ENCODE measurements around the gene EPHA4.

Gene EPHA4

GRCh38 chr2:221572219-221572820, at the start of gene EPHA4:
Gene EPHA4, minus strand, starts transcription at chr2:221572304. Its CDS starts 56 bp downstream, at chr2:221572248.
- peak; percentile 71 to 72 for DNase-seq (ENCODE audit: low read depth in 2 of 2)

GRCh38 chr2:221618007-221618406, 45.9 kb upstream of the EPHA4 start:
- DNase-seq (ENCODE audit: low read depth in 2 of 2): no peak

- no peak for DNase-seq (ENCODE audit: low read depth in 2 of 2)
Observed at GRCh38 chr2:221616561-221616960, 44.5 kb upstream of the EPHA4 start.

- DNase-seq (ENCODE audit: low read depth in 2 of 2): no peak
Observed at GRCh38 chr2:221614274-221614673, 42.2 kb upstream of the EPHA4 start.

GRCh38 chr2:221612800-221613199, 40.7 kb upstream of the EPHA4 start:
- no peak for DNase-seq (ENCODE audit: low read depth in 2 of 2)

- no peak for DNase-seq (ENCODE audit: low read depth in 2 of 2)
Observed at GRCh38 chr2:221612161-221612560, 40.1 kb upstream of the EPHA4 start.

- no peak for DNase-seq (ENCODE audit: low read depth in 2 of 2)
Observed at GRCh38 chr2:221610675-221611074, 38.6 kb upstream of the EPHA4 start.

- no peak for DNase-seq (ENCODE audit: low read depth in 2 of 2)
Observed at GRCh38 chr2:221610255-221610654, 38.2 kb upstream of the EPHA4 start.

GRCh38 chr2:221608442-221608841, 36.3 kb upstream of the EPHA4 start:
- DNase-seq (ENCODE audit: low read depth in 2 of 2): no peak

GRCh38 chr2:221606424-221606823, 34.3 kb upstream of the EPHA4 start:
- DNase-seq (ENCODE audit: low read depth in 2 of 2): no peak

- no peak for DNase-seq (ENCODE audit: low read depth in 2 of 2)
Observed at GRCh38 chr2:221605751-221606240, 33.7 kb upstream of the EPHA4 start.

- DNase-seq (ENCODE audit: low read depth in 2 of 2): no peak
Observed at GRCh38 chr2:221602938-221603337, 30.8 kb upstream of the EPHA4 start.

- DNase-seq (ENCODE audit: low read depth in 2 of 2): no peak
Observed at GRCh38 chr2:221601376-221601775, 29.3 kb upstream of the EPHA4 start.

GRCh38 chr2:221600388-221600787, 28.3 kb upstream of the EPHA4 start:
- DNase-seq (ENCODE audit: low read depth in 2 of 2): no peak

- DNase-seq (ENCODE audit: low read depth in 2 of 2): peak; percentile 34 to 38
Observed at GRCh38 chr2:221596192-221596591, 24.1 kb upstream of the EPHA4 start.

GRCh38 chr2:221590861-221591365, 18.8 kb upstream of the EPHA4 start:
- no peak for DNase-seq (ENCODE audit: low read depth in 2 of 2)

- no peak for DNase-seq (ENCODE audit: low read depth in 2 of 2)
Observed at GRCh38 chr2:221589696-221590095, 17.6 kb upstream of the EPHA4 start.

GRCh38 chr2:221588306-221588985, 16.3 kb upstream of the EPHA4 start:
- DNase-seq (ENCODE audit: low read depth in 2 of 2): no peak

GRCh38 chr2:221581986-221582385, 9.9 kb upstream of the EPHA4 start:
- DNase-seq (ENCODE audit: low read depth in 2 of 2): no peak

GRCh38 chr2:221574231-221574570, 2.1 kb upstream of the EPHA4 start:
- no peak for DNase-seq (ENCODE audit: low read depth in 2 of 2)

GRCh38 chr2:221573430-221574230, 1.5 kb upstream of the EPHA4 start:
- DNase-seq (ENCODE audit: low read depth in 2 of 2): peak in 1 of 2 experiments; percentile 55

- no peak for DNase-seq (ENCODE audit: low read depth in 2 of 2)
Observed at GRCh38 chr2:221572821-221573429, 821 bp upstream of the EPHA4 start.
